NCI-H2196 treated with DMSO at 0.1 percent for 48 hours (cell line): ENCODE results near the gene FRY.

Source experiments
- DNase-seq: peaks from one replicate; lab custom pipeline; 2025; ENCODE audit not compliant: unreplicated experiment; lab: John Stamatoyannopoulos, UW

FRY gene

DNA sequence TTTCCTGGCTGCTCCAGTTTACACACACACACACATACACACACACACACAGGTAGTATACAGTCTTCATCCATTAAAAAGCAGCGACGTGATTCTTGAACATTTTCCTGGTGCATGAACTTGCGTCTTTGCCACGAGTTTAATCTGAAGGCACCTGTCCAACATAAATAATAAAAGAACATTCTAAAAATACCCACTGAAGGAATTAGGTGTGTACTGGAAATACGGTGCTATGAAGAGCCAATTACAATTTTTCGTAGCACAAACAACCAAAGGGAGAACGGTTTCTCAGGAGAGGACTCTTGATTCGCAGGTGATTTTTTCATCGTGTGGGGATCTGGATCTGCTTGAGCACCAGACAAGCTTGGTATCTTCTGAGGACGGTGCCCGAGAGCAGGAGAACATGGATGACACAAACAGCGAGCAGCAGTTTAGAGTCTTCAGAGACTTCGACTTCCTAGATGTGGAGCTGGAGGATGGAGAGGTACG, 222.4 kb downstream of the FRY start:
- DNase-seq = no peak

DNA sequence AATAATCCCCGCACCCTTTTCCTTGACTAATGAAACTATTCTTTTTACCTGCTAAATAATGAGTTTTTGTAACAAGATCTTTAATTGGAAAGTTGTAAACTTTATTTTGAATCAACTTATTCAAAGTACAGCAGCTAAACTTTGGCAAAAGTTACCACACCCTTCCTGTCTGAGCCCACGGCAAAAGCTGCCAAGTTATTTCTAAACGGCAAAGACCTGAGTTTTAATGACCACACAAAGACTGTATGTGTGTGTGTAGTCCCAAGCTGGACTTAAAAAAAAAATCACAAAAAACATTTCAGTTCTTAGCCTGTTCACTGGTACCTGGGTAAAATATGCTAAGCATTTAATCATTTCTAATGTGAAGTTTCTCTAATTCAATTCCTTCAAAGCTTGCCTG, 222.8 kb downstream of the FRY start:
- no peak for DNase-seq

DNA sequence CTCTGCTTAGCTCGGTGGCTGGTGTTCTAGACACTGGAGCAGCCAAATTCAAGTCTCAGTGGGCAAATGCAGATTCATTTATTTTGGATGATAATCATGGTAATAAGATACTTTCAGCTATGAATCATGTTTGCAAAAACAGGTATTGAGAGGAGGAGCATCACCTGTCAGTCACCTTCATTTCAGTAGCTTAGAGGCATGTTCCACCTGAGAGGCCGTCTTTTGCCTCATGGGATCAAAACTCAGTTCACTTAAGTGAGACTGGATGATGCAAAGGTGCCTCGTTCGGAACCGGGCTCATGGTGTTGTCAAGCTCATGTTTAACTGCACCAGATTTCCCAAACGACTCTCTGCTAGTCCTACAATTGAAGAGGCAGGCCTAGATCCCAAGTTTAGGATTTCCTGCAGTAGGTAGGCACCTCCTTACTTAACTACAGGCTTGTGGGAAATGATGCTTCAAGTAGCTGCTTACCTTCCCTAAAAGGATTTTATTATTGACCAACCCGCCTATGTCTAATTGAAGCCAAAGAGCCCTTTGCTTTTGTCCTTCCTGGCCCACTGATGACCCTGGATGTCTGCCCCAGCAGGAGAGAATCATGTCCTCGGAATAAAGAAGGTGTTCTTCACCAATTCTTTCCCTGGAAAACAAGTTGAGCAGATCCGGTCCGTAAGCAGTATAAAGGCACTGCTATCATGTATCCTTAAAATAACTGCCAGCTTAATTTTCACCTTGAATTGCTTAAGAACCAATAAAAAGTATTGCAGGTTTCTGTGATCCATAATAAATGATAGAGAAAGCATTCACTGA, 223.5 kb downstream of the FRY start:
- DNase-seq = no peak

DNA sequence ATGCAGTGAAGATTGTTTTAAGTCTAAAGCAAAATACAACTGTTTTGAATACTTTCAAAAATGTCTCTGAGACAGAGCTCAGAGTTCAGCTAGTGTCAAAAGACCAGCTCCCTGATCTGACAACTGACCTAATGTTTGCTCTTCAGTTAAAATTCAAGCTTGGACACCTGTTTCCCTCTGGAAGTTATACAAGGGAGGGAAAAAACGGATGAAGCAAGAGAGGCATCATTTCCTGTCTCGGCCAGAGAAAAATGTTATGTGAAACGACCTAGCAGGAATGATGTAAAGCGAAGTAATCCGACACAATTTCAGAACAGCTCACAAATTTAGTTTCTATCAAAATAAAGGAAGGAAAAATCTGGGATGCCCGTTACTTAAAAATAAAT, 224.1 kb downstream of the FRY start:
- DNase-seq = no peak

DNA sequence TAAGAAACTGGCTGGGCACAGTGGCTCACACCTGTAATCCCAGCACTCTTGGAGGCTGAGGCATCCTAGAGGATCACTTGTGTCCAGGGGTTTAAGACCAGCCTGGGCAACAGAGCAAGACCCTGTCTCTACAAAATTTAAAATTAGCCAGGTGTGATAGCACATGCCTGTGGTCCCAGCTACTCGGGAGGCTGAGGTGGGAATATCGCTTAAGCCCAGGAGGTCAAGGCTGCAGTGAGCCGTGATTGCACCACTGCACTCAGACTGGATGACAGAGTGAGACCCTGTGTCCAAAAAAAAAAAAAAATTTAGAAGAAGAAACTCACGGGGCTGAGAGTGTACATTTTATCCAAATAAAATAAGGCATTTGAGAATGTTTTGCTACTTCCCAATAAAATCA, 224.7 kb downstream of the FRY start:
- no peak for DNase-seq

DNA sequence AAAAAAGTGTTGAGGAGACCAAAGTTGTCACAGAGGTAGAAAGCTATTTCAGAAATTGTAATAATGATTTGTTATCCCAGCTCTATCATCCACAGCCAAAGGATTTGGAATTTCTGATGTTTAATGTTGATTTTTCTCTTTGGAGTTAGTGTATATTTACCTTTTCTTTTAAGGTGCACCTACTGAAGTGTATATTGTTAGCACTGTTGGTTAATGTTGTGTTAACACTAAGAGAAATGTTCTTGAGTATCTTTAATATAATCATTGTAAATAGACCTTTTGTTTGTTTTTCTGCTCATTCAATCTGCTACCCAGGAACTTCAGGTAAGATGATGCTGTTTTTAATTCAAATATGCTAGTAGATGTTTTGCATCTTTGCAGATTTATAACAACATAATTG, 226.1 kb downstream of the FRY start:
- no peak for DNase-seq

DNA sequence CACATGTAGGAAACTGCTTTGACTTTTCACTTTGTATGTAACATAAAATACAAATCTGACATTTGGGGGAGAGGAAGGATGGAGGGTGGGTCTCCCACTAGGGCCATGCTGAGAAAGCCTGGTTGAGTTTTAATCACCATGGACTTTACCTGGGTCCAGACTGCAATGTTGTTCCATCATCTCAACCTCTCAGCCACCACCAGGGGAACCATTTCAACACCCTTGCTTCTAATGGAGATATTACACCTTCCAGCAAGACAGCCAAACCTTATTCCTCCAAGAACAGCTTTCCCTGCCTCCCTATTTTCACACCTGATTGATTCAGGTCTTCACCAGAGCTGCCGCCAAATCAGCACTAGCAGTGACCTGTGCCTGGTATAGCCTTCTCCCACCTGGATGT, 227.5 kb downstream of the FRY start:
- no peak for DNase-seq

DNA sequence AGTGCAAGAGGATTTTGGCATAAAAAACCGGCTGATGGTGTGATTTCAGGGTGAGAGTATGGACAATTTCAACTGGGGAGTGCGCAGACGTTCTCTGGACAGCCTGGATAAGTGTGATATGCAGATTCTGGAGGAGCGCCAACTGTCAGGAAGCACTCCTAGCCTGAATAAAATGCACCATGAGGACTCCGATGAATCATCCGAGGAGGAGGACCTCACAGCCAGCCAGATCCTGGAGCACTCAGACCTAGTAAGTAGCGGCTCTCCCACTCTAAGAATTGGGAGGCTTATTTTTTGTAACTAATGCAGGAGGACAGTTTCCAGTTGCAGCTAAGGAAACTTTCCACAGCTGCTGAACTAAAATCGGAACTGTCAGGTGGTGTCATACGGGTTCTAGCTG, 230.0 kb downstream of the FRY start:
- DNase-seq = no peak

DNA sequence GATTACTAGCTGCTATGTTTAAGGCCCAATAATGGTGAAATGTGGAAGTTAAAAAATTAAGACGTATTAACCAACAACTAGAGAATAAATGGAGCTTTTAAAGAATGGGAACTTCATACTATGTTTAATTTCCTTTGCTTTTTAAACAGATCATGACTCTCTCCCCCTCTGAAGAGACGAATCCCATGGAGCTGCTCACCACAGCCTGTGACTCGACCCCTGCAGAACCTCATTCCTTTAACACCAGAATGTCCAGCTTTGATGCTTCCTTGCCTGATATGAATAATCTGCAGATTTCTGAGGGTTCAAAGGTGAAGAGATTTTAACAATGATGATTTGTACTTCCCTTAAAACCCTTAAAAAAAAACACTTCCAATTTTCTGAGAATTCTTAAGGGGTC, 230.6 kb downstream of the FRY start:
- no peak for DNase-seq

DNA sequence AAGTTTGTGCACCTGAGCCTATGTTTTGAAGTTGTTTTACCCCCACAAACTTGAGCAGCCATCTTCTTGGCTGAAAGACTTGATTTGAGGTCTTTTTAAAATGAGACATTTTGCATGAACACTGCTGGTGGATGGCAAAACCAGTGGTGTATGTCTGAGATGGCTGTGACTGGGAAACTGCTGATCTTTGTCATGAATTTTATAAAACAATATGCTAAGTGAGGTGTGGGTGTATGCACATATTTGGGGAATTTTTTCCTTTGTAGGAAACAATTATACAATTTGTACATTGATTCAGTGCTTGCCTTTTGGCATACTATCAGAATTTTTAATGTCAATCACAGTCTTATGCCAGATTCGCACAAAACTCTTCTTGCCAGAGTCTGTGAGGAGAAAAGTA, 231.0 kb downstream of the FRY start:
- no peak for DNase-seq

DNA sequence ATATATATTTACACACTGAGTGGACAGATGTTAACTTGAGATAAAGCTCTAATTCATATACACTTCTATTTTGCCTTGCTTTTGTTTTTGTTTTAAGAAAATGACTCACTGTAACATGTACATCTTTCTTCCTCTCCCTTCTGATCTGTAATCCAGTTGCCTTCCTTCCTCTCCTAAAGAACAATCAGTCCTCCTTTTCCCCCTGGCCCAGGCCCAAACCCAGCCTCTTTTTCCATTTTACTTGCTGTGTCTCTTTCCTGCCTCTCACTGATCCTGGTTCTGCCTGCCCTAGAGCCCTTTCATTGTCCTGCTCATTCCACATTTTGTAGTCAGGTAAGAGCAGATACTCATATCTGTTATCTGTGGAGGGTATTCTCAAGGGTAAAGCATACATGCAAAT, 232.8 kb downstream of the FRY start:
- DNase-seq = no peak

DNA sequence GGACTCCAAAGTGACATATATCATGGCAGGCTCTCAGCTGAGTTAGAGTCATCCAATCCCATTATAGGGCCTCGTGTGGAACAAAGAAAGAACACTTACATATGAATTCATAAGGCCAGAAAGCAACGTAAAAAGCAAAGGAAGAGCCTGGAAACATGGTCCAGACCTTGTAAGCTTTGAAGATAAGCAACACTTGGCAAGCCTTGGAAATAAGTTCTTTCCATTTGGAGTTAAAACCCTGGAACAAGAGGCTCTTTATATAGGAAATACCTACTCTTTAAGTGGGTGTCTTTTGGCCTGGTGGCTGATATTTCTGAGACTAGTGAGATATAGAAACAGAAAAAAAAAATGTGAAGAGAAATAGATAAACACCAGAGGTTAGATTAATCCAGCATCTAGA, 234.2 kb downstream of the FRY start:
- DNase-seq = no peak

DNA sequence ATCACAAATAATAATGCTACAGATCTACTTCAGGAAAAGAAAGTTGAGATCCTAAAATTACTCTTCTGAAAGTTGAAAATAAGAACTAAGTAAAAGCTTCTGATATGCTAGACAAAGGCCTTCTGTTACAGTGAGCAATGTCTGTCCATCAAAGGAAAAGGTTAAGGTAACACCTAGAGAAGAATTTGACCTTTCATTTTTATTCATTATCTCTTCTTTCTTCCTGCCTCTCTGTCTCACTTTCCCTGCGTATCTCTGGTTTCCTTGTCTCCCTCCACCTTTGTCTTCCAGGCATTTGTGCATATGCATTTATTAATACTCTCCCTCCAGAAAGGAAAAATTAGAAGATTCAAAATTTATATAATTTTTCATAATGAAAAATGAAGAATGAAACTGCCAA, 234.6 kb downstream of the FRY start:
- DNase-seq = no peak

DNA sequence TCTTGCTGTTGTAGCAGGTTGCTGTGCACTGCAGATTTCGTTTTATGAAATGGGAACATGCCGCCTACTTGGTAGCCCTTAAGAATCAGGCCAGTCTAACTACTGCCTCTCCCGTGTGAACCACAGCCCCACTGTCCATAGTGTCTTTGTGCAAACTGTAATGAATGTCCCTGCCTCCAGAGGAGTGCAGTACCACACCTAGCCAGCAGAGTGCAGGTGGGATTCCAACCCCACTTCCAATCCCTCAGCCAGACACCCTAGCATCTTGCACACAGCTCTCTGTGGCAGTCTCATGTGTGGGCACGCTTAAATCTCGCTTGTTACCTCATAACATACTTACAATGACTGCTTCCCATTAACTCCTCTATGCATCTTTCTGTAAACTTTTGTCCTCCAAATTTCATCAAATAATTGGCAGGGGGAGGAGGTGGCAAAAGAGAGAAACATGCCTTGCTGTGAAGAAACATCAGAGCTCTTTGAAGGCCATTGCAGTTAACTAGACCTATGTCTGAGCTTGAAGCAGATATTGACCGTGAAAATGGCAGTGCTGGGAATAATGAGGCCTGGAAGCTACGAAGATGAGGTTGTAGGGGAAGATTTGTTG, 236.4 kb downstream of the FRY start:
- no peak for DNase-seq

DNA sequence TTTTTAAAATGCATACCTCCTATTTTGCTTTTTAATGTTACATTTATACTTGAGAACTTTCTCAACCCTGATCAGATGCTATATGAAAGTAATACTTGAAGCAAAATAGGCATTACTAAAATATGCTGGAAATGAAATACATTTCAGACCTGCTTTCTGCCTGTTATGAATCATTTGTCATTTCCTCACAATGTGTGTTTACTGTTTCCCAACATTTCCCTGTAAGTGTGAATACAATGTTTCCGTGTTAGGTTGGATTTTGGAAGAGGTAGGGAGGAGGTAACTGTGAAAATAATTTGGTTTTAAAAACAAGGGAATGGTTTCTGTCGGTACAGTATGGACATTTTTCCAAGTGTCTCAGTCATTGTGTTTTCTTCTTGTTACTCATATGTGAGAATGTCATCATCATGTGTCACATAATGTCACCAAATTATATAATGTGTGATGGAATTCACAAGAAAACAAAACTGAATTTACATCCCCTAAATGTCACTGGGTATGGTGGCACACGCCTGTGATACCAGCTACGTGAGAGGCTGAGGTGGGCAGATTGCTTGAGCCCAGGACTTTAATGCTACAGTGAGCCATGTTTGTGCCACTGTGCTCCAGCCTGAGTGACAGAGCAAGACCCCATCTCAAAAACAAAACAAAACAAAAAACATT, 240.6 kb downstream of the FRY start:
- no peak for DNase-seq

DNA sequence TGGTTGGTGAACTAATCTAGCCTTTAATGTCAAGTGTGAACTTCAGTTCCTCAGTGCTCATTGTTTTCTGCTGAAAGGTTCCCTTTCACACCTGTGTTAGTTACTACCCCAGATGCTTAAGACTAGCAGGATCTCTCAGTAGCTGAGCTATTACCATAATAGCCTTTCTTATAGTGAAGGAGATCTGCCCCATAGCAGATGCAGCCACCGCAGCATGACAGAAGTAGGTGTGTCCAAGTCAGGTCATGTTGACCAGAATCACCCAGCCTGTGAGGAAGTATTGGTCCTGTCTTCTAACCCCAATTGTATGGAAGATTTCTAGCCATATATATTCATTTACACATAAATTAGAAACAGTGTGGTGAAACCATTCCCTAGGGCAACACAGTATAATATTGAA, 246.3 kb downstream of the FRY start:
- DNase-seq = no peak

DNA sequence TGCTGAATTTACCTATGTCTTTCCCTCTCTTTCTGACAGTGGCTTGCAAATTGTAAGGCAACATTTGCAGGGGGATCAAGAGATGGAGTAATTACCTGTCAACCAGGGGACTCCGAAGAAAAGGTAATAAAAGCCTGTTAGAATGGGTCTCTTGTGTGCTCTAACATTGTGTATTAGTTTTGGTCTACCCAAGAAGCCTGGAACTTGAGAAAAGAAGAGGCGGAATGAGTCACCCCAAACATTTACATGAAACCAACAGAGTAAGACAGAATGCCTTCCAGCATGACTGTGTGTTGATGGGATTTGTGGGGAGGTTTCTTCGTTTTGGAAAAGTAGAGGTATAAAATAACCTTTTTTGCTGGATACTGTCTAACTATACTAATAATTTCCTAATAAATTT, 246.9 kb downstream of the FRY start:
- DNase-seq = no peak

DNA sequence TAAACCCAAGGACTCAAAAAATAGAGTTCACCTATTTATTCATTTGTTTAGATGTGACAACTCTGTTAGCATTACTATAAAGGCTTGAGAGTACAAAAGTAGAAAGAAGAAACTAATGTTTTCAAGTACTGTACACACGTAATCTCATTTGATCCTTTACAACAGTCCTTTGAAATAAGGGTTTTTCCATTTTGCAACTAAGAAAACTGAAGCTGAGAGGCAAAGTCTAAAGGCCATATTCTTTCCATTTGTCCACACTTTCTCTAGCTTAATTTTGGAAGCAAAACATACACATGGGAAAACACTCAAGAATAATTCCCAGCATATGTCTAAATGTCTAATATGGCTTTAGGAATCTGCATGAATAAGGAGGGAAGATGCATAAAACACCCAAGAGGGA, 249.5 kb downstream of the FRY start:
- no peak for DNase-seq

DNA sequence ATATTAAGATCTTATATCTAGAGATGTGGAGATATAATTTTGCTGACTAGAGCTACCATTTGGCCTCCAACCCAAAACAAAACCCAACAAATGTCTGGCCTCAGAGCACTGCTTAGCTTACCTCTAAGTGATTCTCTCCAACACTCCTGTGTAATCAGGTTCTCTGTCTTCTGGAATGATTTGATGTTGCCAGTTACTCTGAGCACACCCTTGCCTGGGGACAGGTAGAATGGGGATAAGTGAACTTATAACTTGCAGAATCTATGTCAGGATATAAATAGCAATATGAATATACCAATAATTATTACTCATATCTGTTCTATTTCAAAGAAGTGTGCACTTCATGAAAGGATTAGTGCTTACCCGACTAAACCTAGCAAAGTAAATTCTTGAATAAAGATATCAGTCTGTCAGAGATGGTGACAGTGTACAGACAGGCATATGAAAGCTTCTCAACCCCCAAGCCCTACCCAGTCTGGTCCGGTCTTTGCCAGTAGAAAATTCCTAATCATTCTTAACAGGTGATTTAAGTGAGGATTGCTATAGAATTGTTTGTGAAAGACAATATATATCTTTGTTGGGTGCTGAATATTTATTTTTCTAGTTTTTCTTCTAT, 250.6 kb downstream of the FRY start:
- DNase-seq = no peak

DNA sequence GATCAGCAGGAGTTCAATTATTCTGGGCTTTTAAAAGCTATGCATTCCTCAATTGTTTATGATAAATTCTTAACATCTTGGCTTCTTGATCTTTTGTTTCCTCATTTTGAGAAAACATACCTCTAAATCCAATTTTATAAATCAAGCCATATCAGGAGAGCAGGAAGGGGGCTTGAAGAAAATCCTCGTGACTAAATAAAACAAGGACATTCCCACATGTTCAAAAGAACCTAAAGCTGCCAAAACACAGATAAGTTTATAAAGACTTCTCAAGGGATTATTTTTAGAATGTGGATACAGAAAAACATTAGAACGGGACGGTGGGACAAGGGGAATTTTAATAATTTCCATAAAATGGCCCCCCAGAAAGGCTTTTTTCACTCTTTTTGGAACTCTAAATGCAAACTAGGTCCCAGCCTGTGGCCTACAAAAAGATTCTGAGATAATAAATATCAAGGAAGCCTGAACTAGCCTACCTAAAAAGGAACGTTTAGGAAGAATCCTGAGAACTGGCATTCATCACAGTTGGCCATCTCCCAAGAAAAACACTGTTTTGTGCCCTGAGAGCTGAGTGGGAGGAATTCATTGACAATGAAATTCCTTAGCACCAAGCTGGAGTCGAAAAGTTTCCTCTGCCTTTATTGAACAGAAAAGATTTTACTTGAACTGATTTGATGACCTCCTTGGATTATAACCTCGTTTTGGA, 253.5 kb downstream of the FRY start:
- no peak for DNase-seq

DNA sequence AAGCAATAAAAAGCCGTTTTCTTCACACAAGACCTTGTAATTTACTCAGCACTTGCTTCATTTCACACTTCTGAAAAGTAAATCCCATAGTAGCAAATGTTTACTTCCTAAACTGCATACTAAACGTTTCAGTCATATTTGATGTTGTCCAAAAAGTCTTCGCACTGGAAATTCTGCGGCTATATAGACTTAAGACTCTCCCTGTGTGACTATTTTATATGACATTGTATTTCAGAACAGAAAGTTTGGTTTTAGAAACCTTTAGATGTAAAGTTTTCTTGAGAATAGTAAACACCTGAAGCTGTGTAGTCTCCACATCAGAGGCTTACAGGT, 254.0 kb downstream of the FRY start:
- DNase-seq = no peak
